Duodenal mucosa (tissue), 2 donors: ENCODE results near the gene RIN3.

Experiments
- H3K27ac ChIP-seq: one replicate; pipeline ENCODE4 v1.7.0; 2013; ENCODE audit warnings: low read depth, low read length
- H3K27me3 ChIP-seq, 2 donors: one replicate each; pipeline ENCODE4 v1.7.0; 2013; ENCODE audit warnings: low read length in 2 of 2, control low read depth in 1 of 2; ENCODE audit not compliant: insufficient read depth in 2 of 2, control insufficient read depth in 1 of 2
- H3K36me3 ChIP-seq, 2 donors: one replicate each; pipeline ENCODE4 v1.7.0; 2013; ENCODE audit warnings: low read length in 2 of 2, control low read depth in 1 of 2; ENCODE audit not compliant: insufficient read depth in 2 of 2, control insufficient read depth in 1 of 2
- H3K4me1 ChIP-seq, 2 donors: one replicate each; pipeline ENCODE4 v1.7.0; 2013; ENCODE audit warnings: low read length in 2 of 2, control low read depth in 1 of 2; ENCODE audit not compliant: insufficient read depth in 2 of 2, control insufficient read depth in 1 of 2
- H3K4me3 ChIP-seq, 2 donors: one replicate each; pipeline ENCODE4 v1.7.0; 2013; ENCODE audit warnings: low read length in 2 of 2, low read depth in 1 of 2
- H3K9ac ChIP-seq, 2 donors: one replicate each; pipeline ENCODE4 v1.7.0; 2013; ENCODE audit warnings: low read length in 2 of 2, low read depth in 1 of 2
- H3K9me3 ChIP-seq, 2 donors: one replicate each; pipeline ENCODE4 v1.7.0; 2013; ENCODE audit warnings: low read length in 2 of 2, control low read depth in 1 of 2; ENCODE audit not compliant: control insufficient read depth in 1 of 2

RIN3 gene

GRCh38 chr14:92563765-92564285, 50.2 kb downstream of the RIN3 start:
- no peaks in the 10 kb centered on the region for H3K4me1 ChIP-seq
- peaks cover 17 to 27% of the 10 kb centered on the region in 2 donors for H3K36me3 ChIP-seq
- H3K27ac ChIP-seq: no peak overlapping the region
- no peaks in the 10 kb centered on the region for H3K27me3 ChIP-seq
- no peak overlapping the region for H3K4me3 ChIP-seq
- no peak overlapping the region for H3K9ac ChIP-seq
- H3K9me3 ChIP-seq: no peaks in the 10 kb centered on the region

- H3K9me3 ChIP-seq: no peaks in the 10 kb centered on the region
- H3K27me3 ChIP-seq: no peaks in the 10 kb centered on the region
- peaks cover 17 to 23% of the 10 kb centered on the region in 2 donors for H3K36me3 ChIP-seq
- no peaks in the 10 kb centered on the region for H3K4me1 ChIP-seq
- no peak overlapping the region for H3K4me3 ChIP-seq
- H3K9ac ChIP-seq: no peak overlapping the region
- no peak overlapping the region for H3K27ac ChIP-seq
Measured at GRCh38 chr14:92564344-92565039, 50.9 kb downstream of the RIN3 start.

GRCh38 chr14:92565040-92565717, 51.6 kb downstream of the RIN3 start:
- Histone ChIP-seq H3K9me3 (no peaks in the 10 kb centered on the region), H3K27ac (no peak overlapping the region), H3K4me3 (no peak overlapping the region), H3K27me3 (no peaks in the 10 kb centered on the region), H3K36me3 (peaks cover 17 to 18% of the 10 kb centered on the region in 2 donors), H3K4me1 (peaks cover 3 to 5% of the 10 kb centered on the region in 2 donors), H3K9ac (no peak overlapping the region)

- Histone ChIP-seq H3K27me3 (no peaks in the 10 kb centered on the region), H3K36me3 (peaks cover 14% of the 10 kb centered on the region in 2 donors), H3K4me3 (no peak overlapping the region), H3K9ac (no peak overlapping the region), H3K4me1 (peaks cover 7 to 10% of the 10 kb centered on the region in 2 donors), H3K27ac (no peak overlapping the region), H3K9me3 (no peaks in the 10 kb centered on the region)
Measured at GRCh38 chr14:92565718-92566115, 52.1 kb downstream of the RIN3 start.

GRCh38 chr14:92567173-92567725, 53.7 kb downstream of the RIN3 start:
- no peak overlapping the region for H3K27ac ChIP-seq
- peaks cover 14% of the 10 kb centered on the region in 2 donors for H3K36me3 ChIP-seq
- H3K4me3 ChIP-seq: no peak overlapping the region
- peaks cover 16 to 17% of the 10 kb centered on the region in 2 donors for H3K4me1 ChIP-seq
- H3K9ac ChIP-seq: no peak overlapping the region
- no peaks in the 10 kb centered on the region for H3K9me3 ChIP-seq
- H3K27me3 ChIP-seq: no peaks in the 10 kb centered on the region

- Histone ChIP-seq H3K36me3 (peaks cover 14% of the 10 kb centered on the region in 2 donors), H3K4me3 (no peak overlapping the region), H3K9ac (no peak overlapping the region), H3K27me3 (no peaks in the 10 kb centered on the region), H3K27ac (no peak overlapping the region), H3K4me1 (peaks cover 16 to 17% of the 10 kb centered on the region in 2 donors), H3K9me3 (no peaks in the 10 kb centered on the region)
Measured at GRCh38 chr14:92568621-92569479, 55.3 kb downstream of the RIN3 start.

GRCh38 chr14:92570674-92571262, 57.2 kb downstream of the RIN3 start:
- Histone ChIP-seq H3K4me3 (no peak overlapping the region), H3K9ac (no peak overlapping the region), H3K9me3 (no peaks in the 10 kb centered on the region), H3K27ac (no peak overlapping the region), H3K36me3 (peaks cover 7 to 14% of the 10 kb centered on the region in 2 donors), H3K27me3 (no peaks in the 10 kb centered on the region), H3K4me1 (peaks cover 16 to 17% of the 10 kb centered on the region in 2 donors)

- H3K9me3 ChIP-seq: no peaks in the 10 kb centered on the region
- no peak overlapping the region for H3K4me3 ChIP-seq
- H3K27me3 ChIP-seq: no peaks in the 10 kb centered on the region
- H3K27ac ChIP-seq: no peak overlapping the region
- H3K36me3 ChIP-seq: peaks cover 5 to 7% of the 10 kb centered on the region in 2 donors
- H3K4me1 ChIP-seq: peaks cover 16 to 17% of the 10 kb centered on the region in 2 donors
- no peak overlapping the region for H3K9ac ChIP-seq
Measured at GRCh38 chr14:92572050-92572449, 58.5 kb downstream of the RIN3 start.

- Histone ChIP-seq H3K27ac (no peak overlapping the region), H3K4me3 (no peak overlapping the region), H3K9ac (no peak overlapping the region), H3K4me1 (peaks cover 16 to 17% of the 10 kb centered on the region in 2 donors), H3K27me3 (no peaks in the 10 kb centered on the region), H3K9me3 (no peaks in the 10 kb centered on the region), H3K36me3 (peaks cover 4 to 19% of the 10 kb centered on the region in 2 donors)
Measured at GRCh38 chr14:92573761-92574498, 60.3 kb downstream of the RIN3 start.
